ENCODE measurements around the gene IRAG1. TPM values are rescaled to one million over a fixed set of nuclear protein-coding genes. Genes with fewer than 3 reads are reported as not detected.

Gene IRAG1
- total and polyA plus RNA-seq, 7 experiments from 2014 or later, result 0.11 to 1.4 TPM; not detected in 5

- intact Hi-C loops (cut with micrococcal nuclease), result no loop called here
- H3K4me1 Mint-ChIP-seq, result peaks cover 0 to 18% (median 0%) of the 10 kb centered on the region in 7 donors
- POLR2A ChIA-PET, result no interaction called here
Observed at GRCh38 chr11:10663365-10663764, 30.2 kb downstream of the IRAG1 start.

DNA sequence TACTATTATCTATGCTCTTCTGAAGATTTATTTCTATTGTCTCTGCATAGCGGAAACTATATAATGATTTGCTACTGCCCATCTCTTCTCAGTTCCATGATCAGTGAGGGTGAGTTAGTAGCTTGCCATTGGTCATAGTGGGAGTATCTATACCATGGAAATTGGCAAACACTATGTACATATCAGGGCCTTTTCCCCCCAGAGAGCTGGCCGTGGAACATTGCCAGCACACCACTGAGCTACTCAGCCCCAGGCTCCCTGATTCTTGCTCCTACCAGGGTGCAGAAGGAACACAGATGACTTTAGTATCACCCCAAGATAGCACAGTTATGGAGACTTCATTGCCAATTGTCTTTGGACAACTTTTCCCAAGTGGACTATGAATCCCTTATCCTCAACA lies 33.2 kb downstream of the IRAG1 start:
- H3K4me3 ChIP-seq (ENCODE audit: low read length), result no peak overlapping the region
- intact Hi-C loops (cut with micrococcal nuclease), result no loop called here
- peaks cover 0 to 35% (median 0%) of the 10 kb centered on the region in 7 donors for H3K4me1 Mint-ChIP-seq
- no peaks in the 10 kb centered on the region for H3K36me3 Mint-ChIP-seq
- no peaks in the 10 kb centered on the region for H3K36me3 ChIP-seq (ENCODE audit: control insufficient read depth in 2 of 3, insufficient read depth in 3 of 3, low read length in 3 of 3)
- no peak overlapping the region for H3K27ac ChIP-seq (ENCODE audit: low read depth, low read length)
- no peaks in the 10 kb centered on the region for H3K9me3 ChIP-seq (ENCODE audit: control insufficient read depth in 2 of 3, low read length in 3 of 3)
- peaks cover 0 to under 1% (median 0%) of the 10 kb centered on the region in 5 donors for H3K27me3 Mint-ChIP-seq
- no peaks in the 10 kb centered on the region for H3K9me3 Mint-ChIP-seq
- H3K4me3 Mint-ChIP-seq, result no peak overlapping the region
- H3K27ac Mint-ChIP-seq, result no peak overlapping the region
- ChIA-PET POLR2A (no interaction called here), CTCF (no interaction called here)
- DNase-seq, result no peak
- no peaks in the 10 kb centered on the region for H3K4me1 ChIP-seq (ENCODE audit: control insufficient read depth in 2 of 2, insufficient read depth in 2 of 2, low read length in 2 of 2)
- no peaks in the 10 kb centered on the region for H3K27me3 ChIP-seq (ENCODE audit: control insufficient read depth in 2 of 2, insufficient read depth in 2 of 2, low read length in 2 of 2)
- no peak for ATAC-seq

More at GRCh38 chr11:10663365-10663764, 30.2 kb downstream of the IRAG1 start:
- H3K9me3 Mint-ChIP-seq, result no peaks in the 10 kb centered on the region
- Histone ChIP-seq H3K9me3 (ENCODE audit: control insufficient read depth in 2 of 3, low read length in 3 of 3) (no peaks in the 10 kb centered on the region), H3K27me3 (ENCODE audit: control insufficient read depth in 2 of 2, insufficient read depth in 2 of 2, low read length in 2 of 2) (no peaks in the 10 kb centered on the region), H3K36me3 (ENCODE audit: control insufficient read depth in 2 of 3, insufficient read depth in 3 of 3, low read length in 3 of 3) (no peaks in the 10 kb centered on the region), H3K4me3 (ENCODE audit: low read length) (no peak overlapping the region), H3K27ac (ENCODE audit: low read depth, low read length) (no peak overlapping the region), H3K4me1 (ENCODE audit: control insufficient read depth in 2 of 2, insufficient read depth in 2 of 2, low read length in 2 of 2) (no peaks in the 10 kb centered on the region)
- H3K4me3 Mint-ChIP-seq, result no peak overlapping the region
- H3K36me3 Mint-ChIP-seq, result no peaks in the 10 kb centered on the region
- peaks cover 0 to 10% (median 5%) of the 10 kb centered on the region in 5 donors for H3K27me3 Mint-ChIP-seq
- no peak overlapping the region for H3K27ac Mint-ChIP-seq
- DNase-seq, result no peak
- ATAC-seq, result no peak
- CTCF ChIA-PET, result interaction anchor here (0.8 to 1.7 kb wide), 2 partner anchors 9 to 10 kb away, joined by 4 read pairs; no protein-coding TSS in a partner anchor

DNA sequence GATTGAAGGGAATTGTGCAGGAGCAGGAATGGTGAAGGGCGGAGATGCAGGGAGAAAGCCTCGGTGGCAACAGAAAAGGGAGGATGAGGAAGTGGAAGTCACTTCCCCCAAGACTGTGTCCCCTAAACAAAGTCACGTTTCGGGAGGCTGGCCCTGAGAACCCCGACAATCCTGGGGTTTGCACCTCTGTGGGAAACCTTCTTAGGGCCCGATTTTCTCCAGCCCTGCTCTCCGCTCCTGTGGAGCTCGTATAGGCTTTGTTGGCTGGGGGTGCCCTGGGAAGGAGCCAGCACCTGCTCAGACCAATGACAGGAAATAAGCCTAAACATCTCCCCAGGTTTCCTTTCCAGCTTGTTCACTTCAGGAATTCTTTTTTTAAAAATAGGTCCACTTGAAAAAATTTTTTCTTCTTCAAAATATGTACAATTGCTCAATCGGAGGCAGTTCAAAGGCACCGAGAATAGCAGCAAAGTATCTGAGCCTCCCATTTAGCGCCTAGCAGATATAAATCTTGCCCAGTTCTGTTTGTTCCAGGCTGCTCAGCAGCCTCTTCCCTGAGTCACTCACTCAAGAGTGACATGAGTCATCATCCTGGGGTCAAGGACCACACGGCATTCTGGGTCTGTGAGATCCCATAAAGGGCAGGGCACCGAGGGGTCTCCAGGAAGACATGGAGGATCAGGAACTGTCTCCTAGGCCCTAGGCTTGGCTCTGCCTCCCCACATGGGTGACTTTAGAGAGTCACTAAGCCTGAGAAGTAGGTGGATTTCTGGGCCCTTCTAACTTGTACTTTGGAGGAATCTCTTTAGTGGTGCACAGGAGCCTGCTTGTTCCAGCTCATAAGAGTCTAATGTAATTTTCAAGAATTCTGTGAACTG lies 34.0 kb downstream of the IRAG1 start:
- ChIA-PET CTCF (interaction anchor here (0.7 to 1.0 kb wide), 2 partner anchors 34 to 246 kb away, joined by 3 read pairs; no protein-coding TSS in a partner anchor), POLR2A (interaction anchor here (0.5 kb wide), 1 partner anchor 1195 kb away, joined by 3 read pairs; no protein-coding TSS in a partner anchor)
- Histone ChIP-seq H3K4me1 (ENCODE audit: control insufficient read depth in 2 of 2, insufficient read depth in 2 of 2, low read length in 2 of 2) (no peaks in the 10 kb centered on the region), H3K36me3 (ENCODE audit: control insufficient read depth in 2 of 3, insufficient read depth in 3 of 3, low read length in 3 of 3) (no peaks in the 10 kb centered on the region), H3K27ac (ENCODE audit: low read depth, low read length) (no peak overlapping the region), H3K27me3 (ENCODE audit: control insufficient read depth in 2 of 2, insufficient read depth in 2 of 2, low read length in 2 of 2) (no peaks in the 10 kb centered on the region), H3K9me3 (ENCODE audit: control insufficient read depth in 2 of 3, low read length in 3 of 3) (no peaks in the 10 kb centered on the region), H3K4me3 (ENCODE audit: low read length) (no peak overlapping the region)
- peak; percentile 64 for ATAC-seq
- intact Hi-C loops (cut with micrococcal nuclease), result loop anchor here in 1 of 2 donors (10.0 kb wide), 2 partner anchors 115 to 455 kb away; partner anchors contain the start of gene RNF141
- Mint-ChIP-seq H3K27ac (peak overlapping the region in 2 of 9 donors; percentile 10 to 34), H3K4me3 (peak overlapping the region in 1 of 10 donors; percentile 6), H3K36me3 (no peaks in the 10 kb centered on the region), H3K9me3 (no peaks in the 10 kb centered on the region), H3K27me3 (no peaks in the 10 kb centered on the region), H3K4me1 (peaks cover 0 to 36% (median 0%) of the 10 kb centered on the region in 7 donors)
- no peak for DNase-seq

- ChIA-PET POLR2A (interaction anchor here (0.5 kb wide), 1 partner anchor 1194 kb away, joined by 3 read pairs; no protein-coding TSS in a partner anchor), CTCF (interaction anchor here (0.7 to 1.0 kb wide), 2 partner anchors 35 to 245 kb away, joined by 3 read pairs; no protein-coding TSS in a partner anchor)
- no peak for ATAC-seq
- peak overlapping the region in 1 of 10 donors; percentile 6 for H3K4me3 Mint-ChIP-seq
- no peaks in the 10 kb centered on the region for H3K36me3 ChIP-seq (ENCODE audit: control insufficient read depth in 2 of 3, insufficient read depth in 3 of 3, low read length in 3 of 3)
- H3K4me1 ChIP-seq (ENCODE audit: control insufficient read depth in 2 of 2, insufficient read depth in 2 of 2, low read length in 2 of 2), result no peaks in the 10 kb centered on the region
- no peaks in the 10 kb centered on the region for H3K27me3 Mint-ChIP-seq
- no peaks in the 10 kb centered on the region for H3K27me3 ChIP-seq (ENCODE audit: control insufficient read depth in 2 of 2, insufficient read depth in 2 of 2, low read length in 2 of 2)
- no peak overlapping the region for H3K27ac ChIP-seq (ENCODE audit: low read depth, low read length)
- peaks cover 0 to 40% (median 0%) of the 10 kb centered on the region in 7 donors for H3K4me1 Mint-ChIP-seq
- H3K9me3 ChIP-seq (ENCODE audit: control insufficient read depth in 2 of 3, low read length in 3 of 3), result no peaks in the 10 kb centered on the region
- peak overlapping the region in 1 of 9 donors; percentile 10 for H3K27ac Mint-ChIP-seq
- intact Hi-C loops (cut with micrococcal nuclease), result loop anchor here in 1 of 2 donors (10.0 kb wide), 2 partner anchors 114 to 454 kb away; partner anchors contain the start of gene RNF141
- DNase-seq, result no peak
- H3K4me3 ChIP-seq (ENCODE audit: low read length), result no peak overlapping the region
- no peaks in the 10 kb centered on the region for H3K9me3 Mint-ChIP-seq
- H3K36me3 Mint-ChIP-seq, result no peaks in the 10 kb centered on the region
Observed at GRCh38 chr11:10658621-10659338, 34.8 kb downstream of the IRAG1 start.

- peak overlapping the region in 1 of 10 donors; percentile 44 for H3K4me3 Mint-ChIP-seq
- no peaks in the 10 kb centered on the region for H3K27me3 Mint-ChIP-seq
- H3K36me3 Mint-ChIP-seq, result no peaks in the 10 kb centered on the region
- ATAC-seq, result no peak
- no peak for DNase-seq
- no peaks in the 10 kb centered on the region for H3K36me3 ChIP-seq (ENCODE audit: control insufficient read depth in 2 of 3, insufficient read depth in 3 of 3, low read length in 3 of 3)
- POLR2A ChIA-PET, result no interaction called here
- peaks cover 0 to 38% (median 0%) of the 10 kb centered on the region in 7 donors for H3K4me1 Mint-ChIP-seq
- intact Hi-C loops (cut with micrococcal nuclease), result loop anchor here in 1 of 2 donors (10.0 kb wide), 2 partner anchors 113 to 453 kb away; partner anchors contain the start of gene RNF141
- no peak overlapping the region for H3K27ac ChIP-seq (ENCODE audit: low read depth, low read length)
- H3K9me3 Mint-ChIP-seq, result no peaks in the 10 kb centered on the region
- peak overlapping the region in 1 of 9 donors; percentile 69 for H3K27ac Mint-ChIP-seq
- H3K27me3 ChIP-seq (ENCODE audit: control insufficient read depth in 2 of 2, insufficient read depth in 2 of 2, low read length in 2 of 2), result no peaks in the 10 kb centered on the region
- no peak overlapping the region for H3K4me3 ChIP-seq (ENCODE audit: low read length)
- CTCF ChIA-PET, result interaction anchor here (1.0 kb wide), 1 partner anchor 251 kb away, joined by 3 read pairs; no protein-coding TSS in a partner anchor
- no peaks in the 10 kb centered on the region for H3K9me3 ChIP-seq (ENCODE audit: control insufficient read depth in 2 of 3, low read length in 3 of 3)
- no peaks in the 10 kb centered on the region for H3K4me1 ChIP-seq (ENCODE audit: control insufficient read depth in 2 of 2, insufficient read depth in 2 of 2, low read length in 2 of 2)
Observed at GRCh38 chr11:10657308-10658271, 36.0 kb downstream of the IRAG1 start.
